Smooth muscle cell (in vitro differentiated cells): ENCODE results near the gene LMF2. TPM values are rescaled to one million over a fixed set of nuclear protein-coding genes. Genes with fewer than 3 reads are reported as not detected.

Experiments
- DNase-seq: peaks from one replicate; lab custom pipeline; 2025; ENCODE audit not compliant: unreplicated experiment; lab: John Stamatoyannopoulos, UW
- H2AFZ ChIP-seq: fragments of 200-600 bp; sonication (generic); 2 replicates; pipeline ENCODE4 v1.6.0; 2016; ENCODE audit warnings: antibody characterized with exemption, low read depth, mild to moderate bottlenecking
- H3F3A ChIP-seq: fragments of 200-600 bp; sonication (generic); 2 replicates; pipeline ENCODE4 v1.6.0; 2017; ENCODE audit warnings: antibody characterized with exemption, low read depth
- H3K27ac ChIP-seq: fragments of 200-600 bp; sonication (generic); 2 replicates; pipeline ENCODE4 v1.5.1; 2016; ENCODE audit warnings: low read depth, mild to moderate bottlenecking
- H3K27me3 ChIP-seq: fragments of 200-600 bp; sonication (generic); 2 replicates; pipeline ENCODE4 v1.6.1; 2016; ENCODE audit warnings: low read depth, mild to moderate bottlenecking
- H3K36me3 ChIP-seq: fragments of 200-600 bp; sonication (generic); 2 replicates; pipeline ENCODE4 v1.5.1; 2016; ENCODE audit warnings: low read depth
- H3K4me1 ChIP-seq: fragments of 200-600 bp; sonication (generic); 2 replicates; pipeline ENCODE4 v1.5.1; 2016; ENCODE audit warnings: low read depth
- H3K4me2 ChIP-seq: fragments of 200-600 bp; sonication (generic); 2 replicates; pipeline ENCODE4 v1.6.0; 2016; ENCODE audit warnings: mild to moderate bottlenecking
- H3K4me3 ChIP-seq: fragments of 200-600 bp; sonication (generic); 2 replicates; pipeline ENCODE4 v1.5.1; 2016; ENCODE audit warnings: mild to moderate bottlenecking
- H3K79me2 ChIP-seq: fragments of 200-600 bp; sonication (generic); 2 replicates; pipeline ENCODE4 v1.6.0; 2016; ENCODE audit warnings: low read depth, mild to moderate bottlenecking
- H3K9ac ChIP-seq: fragments of 200-600 bp; sonication (generic); 2 replicates; pipeline ENCODE4 v1.6.0; 2016; ENCODE audit warnings: low read depth
- H3K9me3 ChIP-seq: fragments of 200-600 bp; sonication (generic); replicated peaks from 2 replicates; pipeline ENCODE4 v1.5.1; 2016; ENCODE audit warnings: low read depth
- H4K20me1 ChIP-seq: fragments of 200-600 bp; sonication (generic); 2 replicates; pipeline ENCODE4 v1.6.0; 2016; ENCODE audit warnings: low read depth
- WGBS: methylation state at CpG from one replicate; pipeline ENCODE4 v1.1.7; 2016; ENCODE audit warnings: low lambda C conversion rate; 5-methylcytosine and 5-hydroxymethylcytosine counted together
- polyA plus RNA-seq: library from polyadenylated mRNA; unstranded; fragments of >200 nt; fragmentation: Nextera tagmentation; extraction: Ambion mirVana; gene quantifications from 2 replicates; pipeline ENCODE4 v1.2.1, GENCODE V29; 2016
- total RNA-seq: library from RNA; depleted of rRNA; stranded (reverse); fragments of >200 nt; gene quantifications from 2 replicates; pipeline ENCODE4 v1.2.3, GENCODE V29; 2014
- TF ChIP-seq, protein P1 (sequence below): fragments of 200-600 bp; sonication (generic); IDR thresholded peaks from 2 replicates; pipeline ENCODE4 v1.5.1; 2017; ENCODE audit warnings: borderline replicate concordance, mild to moderate bottlenecking, antibody characterized with exemption; ENCODE audit not compliant: insufficient read depth, poor library complexity, severe bottlenecking

LMF2 gene
- total and polyA plus RNA-seq, 2 experiments from 2014 or later = 53.5 to 130 TPM

DNA sequence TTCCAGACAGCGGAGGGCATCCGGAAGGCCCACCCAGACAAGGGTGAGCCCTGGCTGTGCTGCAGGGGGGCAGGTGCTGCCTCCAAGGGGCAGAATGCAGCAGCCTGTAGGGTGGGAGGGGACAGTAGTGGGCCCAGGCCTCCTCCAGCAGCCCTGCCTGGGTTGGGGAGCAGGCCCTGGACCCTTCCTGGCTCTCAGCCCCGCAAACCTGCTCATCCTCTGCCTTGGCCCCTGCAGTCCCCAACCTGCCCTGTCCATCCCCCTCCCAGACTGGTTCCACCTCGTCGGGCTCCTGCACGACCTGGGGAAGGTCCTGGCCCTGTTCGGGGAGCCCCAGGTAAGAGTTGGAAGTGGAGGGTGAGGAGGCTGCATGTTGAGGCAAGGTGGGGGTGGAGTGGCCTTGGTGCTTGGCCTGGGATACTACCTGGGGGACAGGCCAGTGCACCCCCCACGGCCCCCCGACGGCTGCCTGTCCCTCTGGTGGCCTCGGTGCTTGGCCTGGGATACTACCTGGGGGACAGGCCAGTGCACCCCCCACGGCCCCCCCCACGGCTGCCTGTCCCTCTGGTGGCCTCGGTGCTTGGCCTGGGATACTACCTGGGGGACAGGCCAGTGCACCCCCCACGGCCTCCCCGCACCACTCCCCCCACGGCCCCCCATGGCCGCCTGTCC lies 19.4 kb downstream of the LMF2 start:
- no peak overlapping the region for H3K4me2 ChIP-seq
- H3K36me3 ChIP-seq = no peaks in the 10 kb centered on the region
- H3F3A ChIP-seq = peaks cover 5% of the 10 kb centered on the region
- TF ChIP-seq, protein P1, sequence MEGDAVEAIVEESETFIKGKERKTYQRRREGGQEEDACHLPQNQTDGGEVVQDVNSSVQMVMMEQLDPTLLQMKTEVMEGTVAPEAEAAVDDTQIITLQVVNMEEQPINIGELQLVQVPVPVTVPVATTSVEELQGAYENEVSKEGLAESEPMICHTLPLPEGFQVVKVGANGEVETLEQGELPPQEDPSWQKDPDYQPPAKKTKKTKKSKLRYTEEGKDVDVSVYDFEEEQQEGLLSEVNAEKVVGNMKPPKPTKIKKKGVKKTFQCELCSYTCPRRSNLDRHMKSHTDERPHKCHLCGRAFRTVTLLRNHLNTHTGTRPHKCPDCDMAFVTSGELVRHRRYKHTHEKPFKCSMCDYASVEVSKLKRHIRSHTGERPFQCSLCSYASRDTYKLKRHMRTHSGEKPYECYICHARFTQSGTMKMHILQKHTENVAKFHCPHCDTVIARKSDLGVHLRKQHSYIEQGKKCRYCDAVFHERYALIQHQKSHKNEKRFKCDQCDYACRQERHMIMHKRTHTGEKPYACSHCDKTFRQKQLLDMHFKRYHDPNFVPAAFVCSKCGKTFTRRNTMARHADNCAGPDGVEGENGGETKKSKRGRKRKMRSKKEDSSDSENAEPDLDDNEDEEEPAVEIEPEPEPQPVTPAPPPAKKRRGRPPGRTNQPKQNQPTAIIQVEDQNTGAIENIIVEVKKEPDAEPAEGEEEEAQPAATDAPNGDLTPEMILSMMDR = no peak
- H3K4me1 ChIP-seq = no peaks in the 10 kb centered on the region
- H2AFZ ChIP-seq = no peak overlapping the region
- no peak for DNase-seq
- H3K27me3 ChIP-seq = no peaks in the 10 kb centered on the region
- H3K9ac ChIP-seq = no peak overlapping the region
- no peaks in the 10 kb centered on the region for H3K79me2 ChIP-seq
- H4K20me1 ChIP-seq = no peaks in the 10 kb centered on the region
- WGBS = 81% methylated on average over 9 of the region's 18 CpGs
- H3K4me3 ChIP-seq = no peak overlapping the region
- no peak overlapping the region for H3K27ac ChIP-seq
- no peaks in the 10 kb centered on the region for H3K9me3 ChIP-seq

DNA sequence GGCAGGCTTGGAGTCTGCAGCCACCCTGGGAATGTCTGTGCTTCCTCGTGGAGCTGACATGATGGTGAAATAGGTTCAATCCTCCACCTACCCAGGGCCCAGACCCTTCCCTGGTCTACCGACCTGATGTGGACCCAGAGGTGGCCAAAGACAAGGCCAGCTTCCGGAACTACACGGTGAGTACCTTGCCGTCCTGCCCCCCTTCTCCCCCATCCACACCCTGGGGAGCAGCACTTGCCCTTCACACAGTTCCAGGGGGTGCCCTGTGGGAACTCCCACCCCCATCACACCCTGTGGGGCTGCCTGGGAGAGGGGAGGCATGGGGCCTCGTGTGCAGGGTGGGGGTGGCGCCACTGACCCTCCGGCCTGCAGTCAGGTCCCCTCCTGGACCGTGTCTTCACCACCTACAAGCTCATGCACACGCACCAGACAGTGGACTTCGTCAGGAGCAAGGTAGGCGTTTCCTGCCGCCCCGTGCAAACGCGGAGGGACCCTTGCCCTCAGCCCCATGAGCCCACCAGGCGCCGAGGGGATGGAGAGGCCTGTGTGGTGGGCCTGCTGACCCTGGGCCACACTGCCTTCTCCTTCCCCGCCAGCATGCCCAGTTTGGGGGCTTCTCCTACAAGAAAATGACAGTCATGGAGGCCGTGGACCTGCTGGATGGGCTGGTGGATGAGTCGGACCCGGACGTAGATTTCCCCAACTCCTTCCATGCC lies 20.1 kb downstream of the LMF2 start:
- no peaks in the 10 kb centered on the region for H3K9me3 ChIP-seq
- H2AFZ ChIP-seq = no peak overlapping the region
- H3K27ac ChIP-seq = no peak overlapping the region
- no peaks in the 10 kb centered on the region for H3K79me2 ChIP-seq
- H3K9ac ChIP-seq = no peak overlapping the region
- 92% methylated on average over 23 of the region's 23 CpGs for WGBS
- no peaks in the 10 kb centered on the region for H4K20me1 ChIP-seq
- H3K4me3 ChIP-seq = no peak overlapping the region
- H3K27me3 ChIP-seq = no peaks in the 10 kb centered on the region
- no peak overlapping the region for H3K4me2 ChIP-seq
- no peaks in the 10 kb centered on the region for H3K4me1 ChIP-seq
- TF ChIP-seq, protein P1 = no peak
- no peaks in the 10 kb centered on the region for H3K36me3 ChIP-seq
- DNase-seq = no peak
- peaks cover 5% of the 10 kb centered on the region for H3F3A ChIP-seq

DNA sequence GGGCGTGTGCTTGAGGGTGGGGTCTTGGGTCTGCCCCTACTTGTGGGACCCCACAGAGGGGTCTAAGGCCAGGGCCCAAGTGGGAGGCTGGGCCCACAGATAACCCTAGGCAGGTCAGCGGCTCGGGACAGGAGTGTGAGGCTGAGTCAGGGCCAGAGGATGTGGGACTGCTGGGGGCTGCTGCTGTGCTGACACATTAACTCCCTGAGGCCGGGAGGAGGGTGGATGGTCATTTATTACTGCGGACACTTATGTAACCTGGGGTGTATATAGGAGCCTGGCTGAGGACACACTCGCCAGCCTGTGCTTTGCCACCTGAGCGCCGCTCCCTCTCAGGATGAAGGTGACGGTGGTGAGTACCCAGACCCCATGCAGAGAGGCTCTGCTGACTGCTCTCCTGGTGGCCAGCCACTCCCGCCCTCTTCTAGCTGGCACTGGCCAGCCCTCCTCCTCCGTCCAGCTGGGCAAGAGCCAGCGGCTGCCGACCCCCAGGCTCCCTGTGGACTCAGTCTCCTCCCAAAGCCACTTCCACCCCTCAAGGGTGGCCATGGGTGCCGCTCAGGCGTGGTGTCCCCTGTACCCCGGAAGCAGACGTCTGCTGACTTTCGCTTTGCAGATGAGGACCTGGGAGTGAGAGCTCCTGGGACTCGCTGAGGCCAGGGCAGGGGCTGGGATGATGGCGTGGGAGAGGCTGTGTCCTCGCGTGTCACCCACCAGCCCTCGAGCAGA lies 20.8 kb downstream of the LMF2 start, which contains the start of gene MIOX:
MIOX (plus strand) TSS at position 299 of the 729 bp plus-strand sequence; CDS start at position 338, 39 bp downstream.
- DNase-seq = no peak
- peaks cover 3% of the 10 kb centered on the region for H3K4me1 ChIP-seq
- H3K27ac ChIP-seq = no peak within 1 kb of the TSS
- H3F3A ChIP-seq = peaks cover 5% of the 10 kb centered on the region
- H3K9ac ChIP-seq = no peak within 1 kb of the TSS
- no peaks in the 10 kb centered on the region for H3K27me3 ChIP-seq
- H3K4me2 ChIP-seq = no peak within 1 kb of the TSS
- peaks cover 4% of the 10 kb centered on the region for H3K79me2 ChIP-seq
- no peak within 1 kb of the TSS for H2AFZ ChIP-seq
- TF ChIP-seq, protein P1 = no peak
- H3K36me3 ChIP-seq = no peaks in the 10 kb centered on the region
- no peaks in the 10 kb centered on the region for H3K9me3 ChIP-seq
- H3K4me3 ChIP-seq = no peak within 1 kb of the TSS
- H4K20me1 ChIP-seq = no peaks in the 10 kb centered on the region
- WGBS = 78% methylated on average over 23 of the region's 23 CpGs
